Activated CD8-positive, alpha-beta T cell treated with anti-CD3 and anti-CD28 coated beads, Interleukin-2, amount 10 ng/mL, durations not matched to agents 7 days and 5 days (primary cell): ENCODE measurements around the gene CALD1. TPM values are rescaled to one million over a fixed set of nuclear protein-coding genes. Genes with fewer than 3 reads are reported as not detected.

Experiments
- ATAC-seq: fragments of 150-1000 bp; cut with Tn5 transposase; one replicate; pipeline ENCODE4 v1.10.0; 2021; ENCODE audit warnings: moderate library complexity
- CTCF ChIA-PET: fragments of 350-600 bp; sonication (Branson Sonifier 250); formaldehyde crosslinking; loops from one replicate; lab custom pipeline; 2021; ENCODE audit warnings: antibody characterized with exemption; lab: Charles Lee
- POLR2A ChIA-PET: fragments of 350-600 bp; sonication (Branson Sonifier 250); formaldehyde crosslinking; loops from one replicate; lab custom pipeline; 2021; ENCODE audit warnings: antibody characterized with exemption; lab: Charles Lee
- DNase-seq: peaks from one replicate; pipeline ENCODE4 v3.0.0-alpha.2; 2020
- H3K27ac Mint-ChIP-seq: one replicate; pipeline ENCODE4 v1.8.0; 2021; ENCODE audit warnings: mild to moderate bottlenecking, mixed read lengths
- H3K27me3 Mint-ChIP-seq: one replicate; pipeline ENCODE4 v1.8.0; 2021; ENCODE audit warnings: low read depth, mixed read lengths
- H3K36me3 Mint-ChIP-seq: one replicate; pipeline ENCODE4 v1.8.0; 2021; ENCODE audit warnings: low read depth, mixed read lengths
- H3K4me1 Mint-ChIP-seq: one replicate; pipeline ENCODE4 v1.8.0; 2021; ENCODE audit warnings: low read depth, mixed read lengths
- H3K4me3 Mint-ChIP-seq: one replicate; pipeline ENCODE4 v1.8.0; 2021; ENCODE audit warnings: mild to moderate bottlenecking, mixed read lengths
- H3K9me3 Mint-ChIP-seq: one replicate; pipeline ENCODE4 v1.8.0; 2022; ENCODE audit warnings: mixed read lengths; ENCODE audit not compliant: insufficient read depth
- total RNA-seq, 2 experiments: library from RNA; stranded (reverse); gene quantifications; one replicate each; pipeline ENCODE4 v1.2.3, GENCODE V29; 2021

The CALD1 gene
- total RNA-seq, 2 experiments from 2014 or later, result 0.55 TPM; not detected in 1

DNA sequence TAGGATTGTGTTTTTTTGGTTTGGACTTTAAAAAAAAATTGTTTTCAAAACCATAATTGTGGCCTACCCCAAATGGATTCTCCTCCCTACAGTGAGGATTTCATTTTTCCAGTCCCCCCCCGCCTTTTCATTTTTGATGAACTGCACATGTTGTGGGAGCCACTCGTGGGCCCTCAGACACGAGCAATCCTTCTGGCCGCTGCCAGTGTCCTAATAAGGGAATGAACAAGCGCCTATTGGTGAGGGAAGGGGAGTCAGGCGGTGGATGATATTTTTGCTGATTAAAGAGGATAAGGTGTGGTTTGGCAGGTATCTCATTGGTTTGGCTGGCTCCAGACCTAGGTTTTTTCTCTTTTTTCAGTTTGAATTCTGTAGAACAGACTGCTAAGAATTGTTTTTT is 128.2 kb downstream of the CALD1 start:
- no peaks in the 10 kb centered on the region for H3K9me3 Mint-ChIP-seq
- no peak overlapping the region for H3K4me3 Mint-ChIP-seq
- no peaks in the 10 kb centered on the region for H3K36me3 Mint-ChIP-seq
- H3K27me3 Mint-ChIP-seq, result no peaks in the 10 kb centered on the region
- no peak for ATAC-seq
- DNase-seq, result no peak
- peaks cover 7% of the 10 kb centered on the region for H3K4me1 Mint-ChIP-seq
- ChIA-PET CTCF (interaction anchor here (0.6 to 0.8 kb wide), 2 partner anchors 278 to 433 kb away, joined by 3 read pairs; no protein-coding TSS in a partner anchor), POLR2A (no interaction called here)
- H3K27ac Mint-ChIP-seq, result no peak overlapping the region

GRCh38 chr7:134908289-134908688 is 128.9 kb downstream of the CALD1 start:
- H3K4me3 Mint-ChIP-seq, result no peak overlapping the region
- ATAC-seq (no peak), DNase-seq (no peak)
- H3K9me3 Mint-ChIP-seq, result no peaks in the 10 kb centered on the region
- no peaks in the 10 kb centered on the region for H3K27me3 Mint-ChIP-seq
- peaks cover 7% of the 10 kb centered on the region for H3K4me1 Mint-ChIP-seq
- CTCF ChIA-PET, result no interaction called here
- POLR2A ChIA-PET, result no interaction called here
- H3K36me3 Mint-ChIP-seq, result no peaks in the 10 kb centered on the region
- no peak overlapping the region for H3K27ac Mint-ChIP-seq

GRCh38 chr7:134910214-134910890 is 130.9 kb downstream of the CALD1 start:
- Mint-ChIP-seq H3K4me1 (peaks cover 7% of the 10 kb centered on the region), H3K4me3 (no peak overlapping the region), H3K9me3 (no peaks in the 10 kb centered on the region), H3K27me3 (no peaks in the 10 kb centered on the region), H3K36me3 (no peaks in the 10 kb centered on the region), H3K27ac (no peak overlapping the region)
- ATAC-seq, result no peak
- CTCF ChIA-PET, result no interaction called here
- no peak for DNase-seq
- POLR2A ChIA-PET, result no interaction called here

DNA sequence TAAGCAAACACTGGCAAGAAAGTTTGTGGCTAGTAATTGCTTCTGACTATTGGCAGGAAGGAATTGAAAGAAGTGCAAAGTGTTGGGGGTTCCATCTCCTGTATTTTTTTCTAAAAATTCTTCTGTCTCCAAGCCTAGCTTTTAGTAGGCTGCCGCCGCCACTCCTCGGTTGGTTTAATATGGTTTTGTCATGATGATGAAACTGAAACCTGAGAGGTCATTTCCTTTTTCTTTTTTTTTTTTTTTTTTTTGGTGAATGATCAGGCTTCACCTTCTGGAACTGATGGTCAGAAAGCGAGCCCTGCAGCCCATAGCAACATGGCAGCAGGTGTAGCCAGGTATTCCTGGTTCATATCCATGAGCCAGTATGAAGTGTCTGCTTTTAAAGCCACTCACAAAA is 131.5 kb downstream of the CALD1 start:
- ChIA-PET CTCF (no interaction called here), POLR2A (no interaction called here)
- Mint-ChIP-seq H3K4me1 (peaks cover 7% of the 10 kb centered on the region), H3K4me3 (no peak overlapping the region), H3K27ac (no peak overlapping the region), H3K36me3 (no peaks in the 10 kb centered on the region), H3K27me3 (no peaks in the 10 kb centered on the region), H3K9me3 (no peaks in the 10 kb centered on the region)
- DNase-seq (no peak), ATAC-seq (no peak)

GRCh38 chr7:134916171-134916883 is 136.9 kb downstream of the CALD1 start:
- ChIA-PET CTCF (no interaction called here), POLR2A (no interaction called here)
- no peak overlapping the region for H3K4me3 Mint-ChIP-seq
- H3K9me3 Mint-ChIP-seq, result no peaks in the 10 kb centered on the region
- no peaks in the 10 kb centered on the region for H3K36me3 Mint-ChIP-seq
- no peak overlapping the region for H3K27ac Mint-ChIP-seq
- H3K4me1 Mint-ChIP-seq, result no peaks in the 10 kb centered on the region
- ATAC-seq (no peak), DNase-seq (no peak)
- peaks cover 2% of the 10 kb centered on the region for H3K27me3 Mint-ChIP-seq

GRCh38 chr7:134919240-134919641 is 139.8 kb downstream of the CALD1 start:
- H3K36me3 Mint-ChIP-seq, result no peaks in the 10 kb centered on the region
- H3K9me3 Mint-ChIP-seq, result no peaks in the 10 kb centered on the region
- H3K4me3 Mint-ChIP-seq, result no peak overlapping the region
- H3K4me1 Mint-ChIP-seq, result no peaks in the 10 kb centered on the region
- ChIA-PET POLR2A (no interaction called here), CTCF (no interaction called here)
- H3K27me3 Mint-ChIP-seq, result peaks cover 2% of the 10 kb centered on the region
- H3K27ac Mint-ChIP-seq, result no peak overlapping the region
- no peak for ATAC-seq
- DNase-seq, result no peak

- no peaks in the 10 kb centered on the region for H3K9me3 Mint-ChIP-seq
- ChIA-PET POLR2A (no interaction called here), CTCF (no interaction called here)
- H3K27ac Mint-ChIP-seq, result no peak overlapping the region
- no peaks in the 10 kb centered on the region for H3K4me1 Mint-ChIP-seq
- H3K27me3 Mint-ChIP-seq, result peaks cover 2% of the 10 kb centered on the region
- no peaks in the 10 kb centered on the region for H3K36me3 Mint-ChIP-seq
- no peak for ATAC-seq
- H3K4me3 Mint-ChIP-seq, result no peak overlapping the region
- no peak for DNase-seq
Measured at GRCh38 chr7:134920026-134920753, 140.8 kb downstream of the CALD1 start.

GRCh38 chr7:134922720-134923704 is 143.6 kb downstream of the CALD1 start:
- no peaks in the 10 kb centered on the region for H3K9me3 Mint-ChIP-seq
- CTCF ChIA-PET, result no interaction called here

GRCh38 chr7:134925766-134926165 is 146.3 kb downstream of the CALD1 start:
- ATAC-seq (no peak), DNase-seq (no peak)
- Mint-ChIP-seq H3K4me1 (no peaks in the 10 kb centered on the region), H3K27ac (no peak overlapping the region), H3K4me3 (no peak overlapping the region), H3K9me3 (no peaks in the 10 kb centered on the region), H3K36me3 (no peaks in the 10 kb centered on the region), H3K27me3 (no peaks in the 10 kb centered on the region)
- ChIA-PET POLR2A (no interaction called here), CTCF (no interaction called here)

More at GRCh38 chr7:134922720-134923704, 143.6 kb downstream of the CALD1 start:
- Mint-ChIP-seq H3K27me3 (peaks cover 2% of the 10 kb centered on the region), H3K27ac (no peak overlapping the region), H3K4me1 (no peaks in the 10 kb centered on the region), H3K36me3 (no peaks in the 10 kb centered on the region), H3K4me3 (no peak overlapping the region)
- no peak for ATAC-seq
- DNase-seq, result no peak
- POLR2A ChIA-PET, result no interaction called here

GRCh38 chr7:134926396-134926795 is 147.0 kb downstream of the CALD1 start:
- Mint-ChIP-seq H3K27me3 (no peaks in the 10 kb centered on the region), H3K4me1 (no peaks in the 10 kb centered on the region), H3K36me3 (no peaks in the 10 kb centered on the region), H3K4me3 (no peak overlapping the region), H3K9me3 (no peaks in the 10 kb centered on the region), H3K27ac (no peak overlapping the region)
- DNase-seq, result no peak
- POLR2A ChIA-PET, result no interaction called here
- no peak for ATAC-seq
- CTCF ChIA-PET, result no interaction called here

DNA sequence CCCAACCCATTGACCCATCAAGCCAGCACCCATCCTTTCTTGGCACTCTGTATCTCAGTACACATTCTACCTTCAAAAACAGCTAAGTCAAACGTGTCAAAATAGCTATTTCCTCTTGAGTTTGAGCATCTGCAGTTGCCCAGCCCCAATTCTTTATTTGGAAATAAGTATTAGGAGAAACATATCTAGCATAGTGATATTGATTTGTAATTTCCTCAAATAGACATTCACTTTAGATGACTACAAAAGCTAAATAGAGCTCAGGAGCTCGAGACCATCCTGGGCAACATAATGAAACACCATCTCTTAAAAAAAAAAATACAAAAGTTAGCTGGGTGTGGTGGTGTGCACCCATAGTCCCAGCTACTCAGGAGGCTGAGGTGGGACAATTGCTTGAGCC is 147.6 kb downstream of the CALD1 start:
- H3K27me3 Mint-ChIP-seq, result no peaks in the 10 kb centered on the region
- no peaks in the 10 kb centered on the region for H3K36me3 Mint-ChIP-seq
- ChIA-PET POLR2A (no interaction called here), CTCF (no interaction called here)
- DNase-seq (no peak), ATAC-seq (no peak)
- no peak overlapping the region for H3K4me3 Mint-ChIP-seq
- no peaks in the 10 kb centered on the region for H3K4me1 Mint-ChIP-seq
- H3K27ac Mint-ChIP-seq, result no peak overlapping the region
- H3K9me3 Mint-ChIP-seq, result no peaks in the 10 kb centered on the region
